RWPE1 (cell line): ENCODE data around the gene TCP11.
"Not testable (repeated sequence)": the region's sequence is repeated elsewhere in the genome, so short reads cannot be mapped to it uniquely, and the experiment has no call there.

Source experiments
- CTCF ChIA-PET: fragments of 350-600 bp; sonication (Branson Sonifier 250); formaldehyde crosslinking; extraction: SDS; loops from one replicate; lab custom pipeline; 2021; lab: Yijun Ruan, JAX
- POLR2A ChIA-PET: fragments of 400-600 bp; formaldehyde crosslinking; extraction: SDS; loops from one replicate; lab custom pipeline; 2020; ENCODE audit warnings: antibody characterized with exemption; ENCODE audit not compliant: low non-redundant PET; lab: Yijun Ruan, JAX
- DNase-seq: peaks from one replicate; pipeline ENCODE4 v3.0.0; 2012; ENCODE audit warnings: low spot score
- H3K27ac ChIP-seq: fragments of 450-650 bp; 2 replicates; pipeline ENCODE4 v1.5.1; 2017
- TF ChIP-seq, protein P1 (sequence below): fragments of 450-650 bp; conservative IDR thresholded peaks from 2 replicates; pipeline ENCODE4 v1.5.1; 2017; ENCODE audit warnings: low read depth, mild to moderate bottlenecking

Gene TCP11

DNA sequence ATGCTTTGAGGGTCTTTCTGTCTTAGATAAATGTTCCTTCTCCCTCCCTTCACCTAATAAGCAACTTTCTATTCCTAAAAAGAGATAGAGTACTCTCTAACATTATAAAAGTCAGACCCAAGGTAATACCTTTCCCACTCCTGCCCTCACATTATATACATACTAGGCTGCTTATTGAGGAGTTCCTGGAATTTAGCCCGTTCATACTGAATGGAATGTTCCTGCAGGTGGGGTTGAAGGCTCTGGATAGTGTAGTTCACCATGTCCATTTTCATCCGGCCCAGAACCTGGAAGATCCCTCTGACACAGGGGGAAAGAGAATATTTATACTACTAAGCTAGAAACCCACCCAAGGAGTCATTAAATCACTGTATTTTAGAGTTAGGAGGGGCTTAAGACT lies 20.4 kb downstream of the TCP11 start:
- no peak for DNase-seq
- ChIA-PET POLR2A (no interaction called here), CTCF (interaction anchor here (0.7 kb wide), 1 partner anchor 249 kb away, joined by 4 read pairs; no protein-coding TSS in a partner anchor)
- H3K27ac ChIP-seq = no peak overlapping the region
- TF ChIP-seq, protein P1, sequence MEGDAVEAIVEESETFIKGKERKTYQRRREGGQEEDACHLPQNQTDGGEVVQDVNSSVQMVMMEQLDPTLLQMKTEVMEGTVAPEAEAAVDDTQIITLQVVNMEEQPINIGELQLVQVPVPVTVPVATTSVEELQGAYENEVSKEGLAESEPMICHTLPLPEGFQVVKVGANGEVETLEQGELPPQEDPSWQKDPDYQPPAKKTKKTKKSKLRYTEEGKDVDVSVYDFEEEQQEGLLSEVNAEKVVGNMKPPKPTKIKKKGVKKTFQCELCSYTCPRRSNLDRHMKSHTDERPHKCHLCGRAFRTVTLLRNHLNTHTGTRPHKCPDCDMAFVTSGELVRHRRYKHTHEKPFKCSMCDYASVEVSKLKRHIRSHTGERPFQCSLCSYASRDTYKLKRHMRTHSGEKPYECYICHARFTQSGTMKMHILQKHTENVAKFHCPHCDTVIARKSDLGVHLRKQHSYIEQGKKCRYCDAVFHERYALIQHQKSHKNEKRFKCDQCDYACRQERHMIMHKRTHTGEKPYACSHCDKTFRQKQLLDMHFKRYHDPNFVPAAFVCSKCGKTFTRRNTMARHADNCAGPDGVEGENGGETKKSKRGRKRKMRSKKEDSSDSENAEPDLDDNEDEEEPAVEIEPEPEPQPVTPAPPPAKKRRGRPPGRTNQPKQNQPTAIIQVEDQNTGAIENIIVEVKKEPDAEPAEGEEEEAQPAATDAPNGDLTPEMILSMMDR = no peak

DNA sequence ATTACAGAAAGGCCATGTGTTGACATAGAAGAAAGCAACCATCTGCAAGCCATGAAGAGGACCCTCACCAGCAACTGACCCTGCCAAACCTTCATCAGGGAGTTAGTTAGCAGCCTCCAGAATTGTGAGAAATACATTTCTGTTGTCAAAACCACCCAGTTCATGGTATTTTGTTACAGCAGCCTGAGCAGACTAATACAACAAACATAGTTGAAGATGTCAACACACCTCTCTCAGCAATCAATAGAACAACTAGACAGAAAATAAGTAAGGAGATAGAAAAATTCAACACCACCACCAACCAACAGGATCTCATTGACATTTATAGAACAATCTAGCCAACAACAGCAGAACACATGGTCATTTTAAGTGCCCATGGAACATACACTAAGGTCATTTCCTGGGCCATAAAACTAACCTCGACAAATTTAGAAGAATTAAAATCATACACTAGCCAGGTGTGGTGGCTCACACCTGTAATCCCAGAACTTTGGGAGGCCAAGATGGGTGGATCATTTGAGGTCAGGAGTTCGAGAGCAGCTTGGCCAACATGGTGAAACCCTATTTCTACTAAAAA lies 32.7 kb downstream of the TCP11 start:
- TF ChIP-seq, protein P1 = no peak
- POLR2A ChIA-PET = no interaction called here
- CTCF ChIA-PET = no interaction called here
- no peak overlapping the region for H3K27ac ChIP-seq
- DNase-seq = no peak

DNA sequence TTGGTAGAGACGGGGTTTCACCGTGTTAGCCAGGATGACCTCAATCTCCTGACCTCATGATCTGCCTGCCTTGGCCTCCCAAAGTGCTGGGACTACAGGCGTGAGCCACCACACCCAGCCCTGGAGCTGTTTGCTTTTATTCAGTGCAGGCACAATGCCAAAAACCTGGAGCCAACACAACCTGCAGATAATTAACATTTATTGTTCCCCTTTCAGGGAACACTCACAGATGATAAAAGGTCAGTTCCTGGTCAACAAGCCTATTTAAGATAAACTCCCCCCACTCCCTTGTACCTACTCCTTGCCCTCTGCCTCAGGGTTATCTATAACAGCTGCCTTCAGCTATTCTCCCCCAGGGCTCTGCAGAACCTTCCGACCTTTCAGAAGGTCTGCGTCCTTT lies 33.4 kb downstream of the TCP11 start:
- H3K27ac ChIP-seq, DNase-seq, POLR2A ChIA-PET: not testable (repeated sequence)
- CTCF ChIA-PET = interaction anchor here (0.7 kb wide), 1 partner anchor 32 kb away, joined by 3 read pairs; no protein-coding TSS in a partner anchor

DNA sequence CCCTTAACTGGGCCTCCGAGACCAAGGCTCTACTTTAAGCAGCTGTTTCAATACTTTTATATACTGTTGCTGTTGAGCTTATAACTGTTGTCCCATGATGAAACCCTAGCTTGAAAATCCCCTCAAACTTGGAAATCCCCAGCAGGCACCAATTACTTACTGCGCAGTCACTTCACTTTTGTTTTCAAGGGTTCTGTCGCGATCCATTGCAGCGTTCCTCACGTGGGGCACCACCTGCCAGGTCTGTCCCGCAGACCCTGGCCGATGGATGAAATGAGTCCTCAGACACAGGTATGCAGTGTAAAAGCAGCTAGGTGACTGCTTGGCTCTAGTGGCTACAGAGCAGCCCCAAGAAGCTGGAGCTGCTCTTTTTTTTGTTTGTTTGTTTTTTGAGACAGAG lies 33.9 kb downstream of the TCP11 start:
- CTCF ChIA-PET = interaction anchor here (0.7 kb wide), 1 partner anchor 33 kb away, joined by 3 read pairs; no protein-coding TSS in a partner anchor
- DNase-seq, H3K27ac ChIP-seq, POLR2A ChIA-PET: not testable (repeated sequence)

DNA sequence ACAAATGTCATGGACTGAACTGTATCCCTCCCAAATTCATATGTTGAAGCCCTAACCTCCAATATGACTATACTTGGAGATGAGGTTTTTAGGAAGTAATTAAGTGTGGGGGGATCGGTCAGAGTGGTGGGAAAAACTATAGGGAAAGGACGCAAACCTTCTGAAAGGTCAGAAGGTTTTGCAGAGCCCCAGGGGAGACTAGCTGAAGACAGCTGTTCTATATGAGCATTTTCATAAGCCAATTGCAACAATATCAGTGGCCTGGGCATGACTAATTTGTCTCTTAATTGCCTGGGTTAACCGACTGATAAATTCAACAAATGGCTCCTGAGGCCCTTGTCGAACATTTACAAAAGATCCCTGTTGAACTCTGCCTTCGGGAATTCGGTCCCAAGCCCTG lies 35.1 kb downstream of the TCP11 start:
- H3K27ac ChIP-seq, DNase-seq, POLR2A ChIA-PET: not testable (repeated sequence)
- CTCF ChIA-PET = interaction anchor here (0.5 to 0.6 kb wide), 2 partner anchors 15 to 344 kb away, joined by 3 to 4 read pairs; no protein-coding TSS in a partner anchor

DNA sequence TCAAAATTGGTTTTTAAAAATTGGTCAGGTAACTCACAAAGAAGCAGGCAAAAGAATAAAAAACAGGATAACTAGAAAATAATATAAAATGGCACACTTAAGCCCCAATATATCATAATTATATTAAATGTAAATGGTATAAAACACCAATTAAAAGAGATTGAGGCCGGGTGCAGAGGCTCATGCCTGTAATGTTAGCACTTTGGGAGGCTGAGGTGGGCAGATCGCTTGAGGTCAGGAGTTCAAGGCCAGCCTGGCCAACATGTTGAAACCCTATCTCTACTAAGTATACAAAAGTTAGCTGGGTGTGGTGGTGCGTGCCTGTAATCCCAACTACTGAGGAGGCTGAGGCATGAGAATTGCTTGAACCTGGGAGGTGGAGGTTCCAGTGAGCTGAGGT lies 36.1 kb downstream of the TCP11 start:
- TF ChIP-seq, protein P1 = no peak
- DNase-seq = no peak
- POLR2A ChIA-PET = no interaction called here
- H3K27ac ChIP-seq = no peak overlapping the region
- CTCF ChIA-PET = no interaction called here

DNA sequence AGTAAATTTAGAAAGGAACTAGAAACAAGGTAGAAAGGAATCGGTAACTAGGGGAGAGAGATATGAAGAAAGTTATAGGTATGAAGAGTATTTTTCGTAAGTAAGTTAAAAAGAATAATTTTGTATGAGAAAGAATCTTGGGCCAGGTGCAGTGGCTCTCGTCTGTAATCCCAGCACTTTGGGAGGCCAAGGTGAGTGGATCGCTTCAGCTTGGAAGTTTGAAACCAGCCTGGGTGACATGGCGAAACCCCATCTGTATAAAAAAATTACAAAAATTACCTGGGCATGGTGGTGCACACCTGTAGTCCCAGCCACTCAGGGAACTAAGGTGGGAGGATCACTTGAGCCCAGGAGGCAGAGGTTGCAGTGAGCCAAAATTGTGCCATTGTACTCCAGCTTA lies 42.0 kb downstream of the TCP11 start:
- DNase-seq = no peak
- POLR2A ChIA-PET = no interaction called here
- H3K27ac ChIP-seq = no peak overlapping the region
- CTCF ChIA-PET = no interaction called here
- TF ChIP-seq, protein P1 = no peak

DNA sequence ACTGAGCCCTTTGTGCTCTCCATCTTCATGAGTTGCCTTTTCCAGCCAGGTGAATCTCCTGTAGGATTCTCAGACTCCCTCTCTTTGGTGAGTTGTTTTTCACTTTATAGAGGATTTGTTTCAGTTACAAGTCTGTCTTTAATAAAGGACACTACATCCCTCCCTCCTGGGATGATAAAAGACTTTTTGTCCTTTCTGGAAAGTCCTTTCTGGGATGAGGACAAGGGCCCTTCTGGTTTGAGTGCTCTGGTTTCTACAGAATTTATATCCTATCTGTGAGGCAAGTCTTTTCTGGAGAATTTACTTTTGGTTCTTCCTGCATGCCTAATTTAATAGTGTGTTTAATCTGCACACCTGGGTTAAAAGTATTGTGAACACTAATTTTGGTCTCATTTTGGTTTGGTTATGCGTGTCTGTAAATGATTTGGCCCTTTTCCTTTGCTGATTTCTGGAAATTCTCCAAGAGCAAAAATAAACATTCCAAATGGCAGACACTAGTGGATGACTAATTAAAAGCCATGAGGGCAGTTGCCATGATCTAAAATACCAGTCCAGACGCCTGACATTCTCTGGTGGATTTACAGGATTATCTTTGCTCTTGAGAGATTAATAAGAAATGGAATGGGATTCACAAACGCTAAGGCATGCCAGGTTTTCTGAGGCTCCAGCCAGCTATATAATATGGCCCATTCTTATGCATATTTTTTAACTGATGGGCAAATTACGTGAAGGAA lies 44.8 kb downstream of the TCP11 start:
- H3K27ac ChIP-seq = no peak overlapping the region
- CTCF ChIA-PET = no interaction called here
- TF ChIP-seq, protein P1 = no peak
- POLR2A ChIA-PET = no interaction called here
- peak; percentile 67 for DNase-seq
